Liver (tissue), 3 donors: Measurements from ENCODE around the gene MTHFSD.

ENCODE experiments used
- ATF3 ChIP-seq: IDR thresholded peaks from 2 replicates; pipeline ENCODE4 v1.6.1; 2016; ENCODE audit warnings: antibody characterized with exemption
- CTCF ChIP-seq: fragments of 150-350 bp; IDR thresholded peaks from 2 replicates; pipeline ENCODE4 v1.5.1; 2017; ENCODE audit warnings: improper control_type of control experiment, low read depth, low read length; ENCODE audit not compliant: missing input control
- EGR1 ChIP-seq, 2 donors: IDR thresholded peaks; 2 replicates each; pipeline ENCODE4 v1.6.1; 2016 to 2018; ENCODE audit warnings: antibody characterized with exemption in 2 of 2, low read depth in 2 of 2
- JUND ChIP-seq, 2 donors: IDR thresholded peaks; 2 replicates each; pipeline ENCODE4 v1.6.1; 2016; ENCODE audit warnings: antibody characterized with exemption in 2 of 2
- MAX ChIP-seq: IDR thresholded peaks from 2 replicates; pipeline ENCODE4 v1.6.1; 2016; ENCODE audit warnings: antibody characterized with exemption
- NR2F2 ChIP-seq: IDR thresholded peaks from 2 replicates; pipeline ENCODE4 v1.6.1; 2016; ENCODE audit warnings: antibody characterized with exemption
- RAD21 ChIP-seq, 2 donors: IDR thresholded peaks; 2 replicates each; pipeline ENCODE4 v1.6.1; 2016; ENCODE audit warnings: antibody characterized with exemption in 2 of 2, mild to moderate bottlenecking in 2 of 2
- REST ChIP-seq: IDR thresholded peaks from 2 replicates; pipeline ENCODE4 v1.6.1; 2016; ENCODE audit warnings: antibody characterized with exemption, mild to moderate bottlenecking
- YY1 ChIP-seq: IDR thresholded peaks from 2 replicates; pipeline ENCODE4 v1.6.1; 2016; ENCODE audit warnings: antibody characterized with exemption, mild to moderate bottlenecking
- donor health status: healthy.
- donor health status: healthy.

GRCh38 chr16:86528061-86528929 lies 26.7 kb downstream of the MTHFSD start:
- TF ChIP-seq RAD21 (IDR thresholded peaks at IDR 0.05): no peak
- TF ChIP-seq CTCF: no peak
- no peak for TF ChIP-seq EGR1 (IDR thresholded peaks at IDR 0.05; ENCODE audit: low read depth in 2 of 2)
- TF ChIP-seq MAX: no peak
- no peak for TF ChIP-seq REST
- no peak for TF ChIP-seq JUND (IDR thresholded peaks at IDR 0.05)
- no peak for TF ChIP-seq YY1
- no peak for TF ChIP-seq NR2F2
- no peak for TF ChIP-seq ATF3
